Activated CD8-positive, alpha-beta memory T cell treated with anti-CD3 and anti-CD28 coated beads, Interleukin-2, amount 10 ng/mL, durations not matched to agents 7 days and 5 days (primary cell): ENCODE data around the gene PAOX. TPM values are rescaled to one million over a fixed set of nuclear protein-coding genes. Genes with fewer than 3 reads are reported as not detected.

Source experiments
- ATAC-seq: fragments of 150-1000 bp; cut with Tn5 transposase; one replicate; pipeline ENCODE4 v1.10.0; 2021; ENCODE audit warnings: moderate library complexity
- CTCF ChIA-PET: fragments of 350-600 bp; sonication (Branson Sonifier 250); formaldehyde crosslinking; loops from one replicate; lab custom pipeline; 2021; ENCODE audit warnings: antibody characterized with exemption; lab: Charles Lee
- DNase-seq: peaks from one replicate; pipeline ENCODE4 v3.0.0-alpha.2; 2020
- H3K27ac Mint-ChIP-seq: one replicate; pipeline ENCODE4 v1.8.0; 2021; ENCODE audit warnings: mild to moderate bottlenecking, mixed read lengths
- H3K27me3 Mint-ChIP-seq: one replicate; pipeline ENCODE4 v1.8.0; 2021; ENCODE audit warnings: mixed read lengths
- H3K36me3 Mint-ChIP-seq: one replicate; pipeline ENCODE4 v1.8.0; 2021; ENCODE audit warnings: mild to moderate bottlenecking, mixed read lengths
- H3K4me1 Mint-ChIP-seq: one replicate; pipeline ENCODE4 v1.8.0; 2021; ENCODE audit warnings: mixed read lengths
- H3K4me3 Mint-ChIP-seq: one replicate; pipeline ENCODE4 v1.8.0; 2021; ENCODE audit warnings: mild to moderate bottlenecking, moderate library complexity, mixed read lengths
- H3K9me3 Mint-ChIP-seq: one replicate; pipeline ENCODE4 v1.8.0; 2022; ENCODE audit warnings: low read depth, mixed read lengths
- microRNA-seq: library from miRNA; unstranded; fragments of <30 nt; microRNA quantifications from one replicate; pipeline ENCODE4 v1.2.0, GENCODE V29; 2022
- total RNA-seq, 2 experiments: library from RNA; stranded (reverse); gene quantifications; one replicate each; pipeline ENCODE4 v1.2.3, GENCODE V29; 2021

The PAOX gene
- total RNA-seq, 2 experiments from 2014 or later: 5.6 to 6.0 TPM

DNA sequence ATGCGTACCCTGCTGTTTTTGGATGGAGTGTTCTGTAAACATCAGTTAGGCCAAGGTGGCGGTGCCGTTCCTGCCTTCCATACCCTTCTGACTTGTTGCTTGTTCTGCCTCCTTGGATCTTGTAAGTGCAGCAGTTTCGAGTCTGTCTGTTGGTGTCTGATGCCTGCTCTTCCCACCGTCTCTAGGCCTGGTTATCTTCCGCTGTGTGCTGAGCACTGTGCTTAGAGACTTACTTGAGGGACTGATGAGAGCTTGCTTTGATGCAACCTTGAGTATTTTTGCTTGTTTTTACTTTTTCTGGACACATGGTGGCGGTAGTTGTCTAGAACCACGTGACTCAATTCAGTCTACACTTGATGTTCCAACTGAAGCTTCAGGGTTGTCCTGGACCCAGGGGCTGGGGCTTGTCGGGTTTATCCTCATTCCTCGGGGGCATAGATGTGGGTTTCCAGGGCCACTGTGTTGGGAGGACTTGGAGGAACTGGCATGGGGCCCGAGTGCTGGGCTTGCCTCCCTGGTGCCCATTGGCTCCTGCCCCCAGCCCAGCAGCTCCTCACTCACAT, 59.7 kb downstream of the PAOX start:
- Mint-ChIP-seq H3K4me3 (no peak overlapping the region), H3K36me3 (no peaks in the 10 kb centered on the region), H3K9me3 (no peaks in the 10 kb centered on the region), H3K27ac (no peak overlapping the region), H3K27me3 (peaks cover 9% of the 10 kb centered on the region), H3K4me1 (peaks cover 21% of the 10 kb centered on the region)
- CTCF ChIA-PET: interaction anchor here (0.6 to 2.8 kb wide), 26 partner anchors 9 to 1329 kb away, joined by 3 to 16 read pairs (median 4); partner anchors contain the start of genes ECHS1 and SCART1
- ATAC-seq: peak; percentile 41
- DNase-seq: no peak

DNA sequence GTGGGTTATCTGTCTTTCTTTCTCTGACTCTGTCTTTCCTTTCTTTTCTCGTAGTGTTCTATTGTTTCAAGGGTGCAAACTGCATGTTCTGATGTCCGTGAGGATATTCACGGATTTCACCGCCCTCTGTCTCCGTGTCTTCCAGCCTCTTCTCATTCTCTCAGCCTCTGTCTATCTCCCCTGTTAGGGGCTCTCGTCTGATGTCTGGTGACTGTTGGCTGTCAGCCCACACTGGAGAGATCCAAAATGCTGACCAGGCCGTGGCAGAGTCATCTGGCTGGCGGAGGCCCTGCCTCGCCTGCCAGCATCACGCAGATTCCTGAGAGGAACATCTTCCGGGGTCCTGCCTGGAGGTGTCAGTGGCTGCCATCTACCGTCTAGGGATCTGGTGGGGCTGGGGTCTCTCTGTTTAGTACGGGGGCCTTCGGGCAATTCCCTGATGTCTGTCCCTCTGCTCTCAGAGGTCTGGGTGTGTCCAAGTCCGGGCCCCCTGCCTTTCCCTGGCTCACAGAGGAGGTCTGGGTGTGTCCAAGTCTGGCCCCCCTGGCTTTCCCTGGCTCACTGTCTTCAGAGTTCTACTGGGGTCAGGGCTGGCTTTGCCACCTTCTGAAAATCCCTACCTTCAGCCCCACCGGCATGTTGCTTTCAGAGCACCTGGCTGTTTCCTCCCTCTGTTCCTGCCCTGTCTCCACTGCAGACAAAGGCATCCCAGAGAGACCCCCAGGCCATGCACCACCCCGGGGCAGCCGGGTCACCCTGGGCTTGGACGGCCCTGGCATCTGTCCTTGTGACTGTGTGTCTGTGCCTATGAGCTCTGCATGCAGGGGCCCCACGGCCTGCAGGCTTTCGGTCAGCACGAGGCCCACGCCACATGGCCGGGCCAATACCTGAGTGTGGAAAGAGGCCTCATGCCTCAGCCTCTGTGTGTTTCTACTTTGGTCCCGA, 60.7 kb downstream of the PAOX start:
- Mint-ChIP-seq H3K9me3 (no peaks in the 10 kb centered on the region), H3K27me3 (peaks cover 9% of the 10 kb centered on the region), H3K36me3 (no peaks in the 10 kb centered on the region), H3K4me3 (no peak overlapping the region), H3K4me1 (peaks cover 21% of the 10 kb centered on the region), H3K27ac (no peak overlapping the region)
- CTCF ChIA-PET: interaction anchor here (0.7 to 2.8 kb wide), 15 partner anchors 10 to 111 kb away, joined by 3 to 16 read pairs (median 6); no protein-coding TSS in a partner anchor
- DNase-seq (no peak), ATAC-seq (no peak)

DNA sequence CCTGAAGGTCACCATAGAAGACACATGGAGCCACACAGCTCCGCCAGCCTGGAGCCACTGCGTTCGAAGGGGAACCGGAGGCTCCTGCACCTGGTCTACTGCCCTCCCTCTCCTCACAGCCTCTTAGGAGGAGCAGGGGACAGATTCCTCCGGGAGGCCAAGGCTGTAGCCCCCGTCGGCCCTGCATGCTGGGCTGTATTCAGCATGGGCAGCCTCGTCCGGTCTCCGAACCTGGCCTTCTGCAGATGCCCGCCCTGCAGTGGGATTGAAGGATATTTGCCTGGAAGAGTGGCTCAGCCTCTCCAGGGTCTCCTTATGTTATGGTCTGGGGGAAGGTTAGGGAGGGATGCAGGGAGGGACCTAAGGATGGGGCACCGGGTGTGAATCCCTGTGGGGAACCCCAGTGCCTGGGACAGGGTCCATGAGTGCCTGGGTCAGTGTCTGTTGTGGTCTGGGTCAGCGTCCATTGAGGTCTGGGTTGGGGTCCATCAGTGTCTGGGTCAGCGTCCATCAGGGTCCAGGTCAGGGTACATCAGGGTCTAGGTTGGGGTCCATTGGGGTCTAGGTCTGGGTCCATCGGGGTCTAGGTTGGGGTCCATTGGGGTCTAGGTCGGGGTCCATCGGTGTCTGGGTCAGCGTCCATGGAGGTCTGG, 61.7 kb downstream of the PAOX start:
- peaks cover 7% of the 10 kb centered on the region for H3K9me3 Mint-ChIP-seq
- H3K4me1 Mint-ChIP-seq: peaks cover 21% of the 10 kb centered on the region
- no peak overlapping the region for H3K4me3 Mint-ChIP-seq
- DNase-seq: no peak
- CTCF ChIA-PET: no interaction called here
- no peak for ATAC-seq
- H3K36me3 Mint-ChIP-seq: peaks cover 2% of the 10 kb centered on the region
- peaks cover 9% of the 10 kb centered on the region for H3K27me3 Mint-ChIP-seq
- H3K27ac Mint-ChIP-seq: no peak overlapping the region

Small RNA genes within 50 kb of the gene (microRNA-seq; reads per million reads assigned to microRNA genes)
- 3.4 reads per million for gene MIR3944

Other genes with a start within 250 kb of the PAOX start
- gene KNDC1, start 219.0 kb upstream of the PAOX start, total RNA-seq: under 1 TPM in 1 of 2 experiments, not detected in 1; 0.32 TPM
- not detected for gene UTF1, start 149.0 kb upstream of the PAOX start, total RNA-seq
- under 1 TPM in 1 of 2 experiments, not detected in 1; 0.12 TPM for gene VENTX, start 141.4 kb upstream of the PAOX start, total RNA-seq
- 100 to 1,000 TPM; 142 to 173 TPM for gene ADAM8, start 102.4 kb upstream of the PAOX start, total RNA-seq
- gene TUBGCP2, start 70.4 kb upstream of the PAOX start, total RNA-seq: 10 to 100 TPM; 60.4 to 64.7 TPM
- gene ZNF511, start 70.3 kb upstream of the PAOX start, total RNA-seq: 10 to 100 TPM; 50.7 to 60.1 TPM
- not detected for gene CALY, start 42.4 kb upstream of the PAOX start, total RNA-seq
- not detected for gene PRAP1, start 31.9 kb upstream of the PAOX start, total RNA-seq
- 10 to 100 TPM in 1 of 2 experiments, 1 to 10 TPM in 1; 9.1 to 13.1 TPM for gene FUOM, start 21.2 kb upstream of the PAOX start, total RNA-seq
- 10 to 100 TPM; 34.0 to 50.2 TPM for gene ECHS1, start 5.9 kb upstream of the PAOX start, total RNA-seq
- 10 to 100 TPM; 56.0 to 64.9 TPM for gene MTG1, start 14.9 kb downstream of the PAOX start, total RNA-seq
- not detected for gene SPRN, start 45.4 kb downstream of the PAOX start, total RNA-seq
- 1 to 10 TPM in 1 of 2 experiments, under 1 TPM in 1; 0.82 to 4.8 TPM for gene SCART1, start 74.7 kb downstream of the PAOX start, total RNA-seq
- gene CYP2E1, start 148.1 kb downstream of the PAOX start, total RNA-seq: under 1 TPM in 1 of 2 experiments, not detected in 1; 0.26 TPM
- 1 to 10 TPM; 1.4 to 2.1 TPM for gene SYCE1, start 186.3 kb downstream of the PAOX start, total RNA-seq
- gene FRG2B, start 247.5 kb downstream of the PAOX start, total RNA-seq: not detected